Suprapubic skin (tissue), 4 donors: ENCODE measurements around the gene CHPT1.

ENCODE experiments used
- CTCF ChIP-seq, 2 donors: fragments of 200-600 bp in 1 of 2; fragments of 450-650 bp in 1 of 2; sonication (generic) in 1 of 2; IDR thresholded peaks; one replicate each; pipeline ENCODE4 v1.5.1; 2016 to 2019; ENCODE audit warnings: antibody characterized with exemption in 2 of 2, mild to moderate bottlenecking in 1 of 2, moderate library complexity in 1 of 2
- EP300 ChIP-seq: sonication (generic); formaldehyde crosslinking; IDR thresholded peaks from one replicate; pipeline ENCODE4 v1.6.1; 2017; ENCODE audit warnings: antibody characterized with exemption
- POLR2A ChIP-seq, 2 donors: fragments of 450-650 bp; IDR thresholded peaks; one replicate each; pipeline ENCODE4 v1.6.1; 2017; ENCODE audit warnings: antibody characterized with exemption in 2 of 2, mild to moderate bottlenecking in 2 of 2, moderate library complexity in 2 of 2
- POLR2AphosphoS5 ChIP-seq, 3 donors: sonication (generic); formaldehyde crosslinking; IDR thresholded peaks; one replicate each; pipeline ENCODE4 v1.6.1; 2017; ENCODE audit warnings: antibody characterized with exemption in 3 of 3

GRCh38 chr12:101690544-101691098 is 6.8 kb upstream of the CHPT1 start:
- TF ChIP-seq CTCF (IDR thresholded peaks at IDR 0.05) = no peak
- no peak for TF ChIP-seq POLR2AphosphoS5 (IDR thresholded peaks at IDR 0.05)
- TF ChIP-seq POLR2A (IDR thresholded peaks at IDR 0.05) = no peak
- TF ChIP-seq EP300 = no peak
